Measurements from ENCODE around the gene HAND2. TPM values are rescaled to one million over a fixed set of nuclear protein-coding genes. Genes with fewer than 3 reads are reported as not detected.

Gene HAND2
- total and polyA plus RNA-seq, 2 of the 13 experiments (the other 11 are each of a cell fraction or from before 2014, with no cell fraction given): not detected

DNA sequence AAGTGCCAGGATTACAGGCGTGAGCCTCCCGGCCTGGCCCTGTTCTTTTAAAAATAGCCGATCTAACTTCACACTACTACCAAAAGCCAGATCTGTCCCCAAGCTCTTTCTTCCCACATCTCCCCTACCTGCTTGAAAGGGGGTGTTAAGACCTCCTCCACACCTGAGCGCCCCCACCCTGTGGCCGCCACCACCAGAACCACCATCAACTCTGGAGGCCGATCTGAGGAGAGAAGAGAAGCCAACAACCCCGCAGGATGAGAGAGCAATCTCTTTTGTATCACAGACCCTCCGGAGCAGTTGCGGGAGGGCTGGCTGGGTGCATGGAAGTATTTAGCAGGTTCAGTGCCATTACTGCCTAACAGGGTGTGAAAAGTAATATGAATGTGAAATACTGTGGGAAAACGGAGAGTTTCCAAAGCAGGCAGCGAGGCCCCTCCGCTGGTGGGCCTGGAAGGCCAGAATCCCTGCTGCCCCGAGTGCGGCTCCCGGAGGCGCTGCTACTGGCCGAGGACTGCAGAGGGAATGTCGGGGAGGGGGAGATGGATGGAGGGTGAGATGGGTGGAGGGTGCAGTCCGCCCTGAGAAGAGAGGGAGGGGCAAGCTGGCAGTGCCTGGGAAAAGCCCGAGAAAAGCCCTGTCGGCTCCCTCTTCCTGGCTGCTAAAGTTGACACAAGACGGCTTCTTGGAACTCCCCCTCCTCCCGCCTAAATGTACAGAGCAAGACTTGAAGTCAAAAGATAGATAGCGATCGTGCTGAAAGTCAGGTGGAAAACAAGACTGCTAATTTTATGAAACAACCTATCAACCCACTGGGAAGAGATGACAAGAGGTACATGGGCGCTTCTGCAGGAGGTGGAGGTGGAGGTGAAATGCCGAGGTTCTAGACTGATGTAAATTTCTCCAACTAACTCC, 22.3 kb downstream of the HAND2 start:
- WGBS (ENCODE audit: low lambda C conversion rate): 57% methylated on average over 25 of the region's 27 CpGs
- no peak for TF ChIP-seq ZBTB7A (CRISPR knock-in tag; IDR thresholded peaks at IDR 0.05)
- no peak for TF ChIP-seq HNRNPLL (IDR thresholded peaks at IDR 0.05; ENCODE audit: low read depth, low read length, poor library complexity, severe bottlenecking)
- TF ChIP-seq ZNF441 (CRISPR knock-in tag; IDR thresholded peaks at IDR 0.05; ENCODE audit: borderline replicate concordance): no peak
- TF ChIP-seq BRCA1 (CRISPR knock-in tag; IDR thresholded peaks at IDR 0.05): no peak
- TF ChIP-seq ZNF678 (CRISPR knock-in tag; IDR thresholded peaks at IDR 0.05): no peak
- no peak for TF ChIP-seq TCF7 (IDR thresholded peaks at IDR 0.05; ENCODE audit: low read depth)
- no peak for TF ChIP-seq AGO2 (optimal IDR thresholded peaks at IDR 0.05; ENCODE audit: low read depth, low read length)
- no peak for TF ChIP-seq ZNF232 (CRISPR knock-in tag; IDR thresholded peaks at IDR 0.05; ENCODE audit: borderline replicate concordance)
- TF ChIP-seq TP53 (CRISPR knock-in tag; conservative IDR thresholded peaks at IDR 0.05): no peak
- TF ChIP-seq, protein P1, sequence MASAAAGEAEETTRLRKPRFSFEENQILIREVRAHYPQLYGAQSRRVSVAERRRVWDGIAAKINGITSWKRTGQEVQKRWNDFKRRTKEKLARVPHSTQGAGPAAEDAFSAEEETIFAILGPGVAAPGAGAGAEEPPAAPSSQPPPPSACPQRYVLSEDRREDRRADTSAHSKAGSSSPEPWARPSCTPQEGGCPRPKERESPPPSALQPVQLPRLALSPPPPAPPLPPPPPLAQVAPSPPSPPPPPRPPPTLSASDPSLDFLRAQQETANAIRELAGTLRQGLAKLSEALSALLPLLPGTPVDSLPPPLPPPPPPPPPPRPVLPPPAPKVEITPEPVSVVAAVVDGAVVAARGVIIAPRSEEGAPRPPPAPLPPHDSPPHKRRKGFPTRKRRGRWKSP (CRISPR knock-in tag; IDR thresholded peaks at IDR 0.05): no peak
- TF ChIP-seq PPARG (CRISPR knock-in tag; conservative IDR thresholded peaks at IDR 0.05): no peak
- no peak for TF ChIP-seq YEATS2 (CRISPR knock-in tag; IDR thresholded peaks at IDR 0.05; ENCODE audit: borderline replicate concordance)
- no peak for TF ChIP-seq ZNF331 (CRISPR knock-in tag; IDR thresholded peaks at IDR 0.05)
- no peak for TF ChIP-seq ZC3H4 (CRISPR knock-in tag; IDR thresholded peaks at IDR 0.05; ENCODE audit: borderline replicate concordance)
- TF ChIP-seq ATF1 (CRISPR knock-in tag; IDR thresholded peaks at IDR 0.05): no peak
- TF ChIP-seq, protein P2, sequence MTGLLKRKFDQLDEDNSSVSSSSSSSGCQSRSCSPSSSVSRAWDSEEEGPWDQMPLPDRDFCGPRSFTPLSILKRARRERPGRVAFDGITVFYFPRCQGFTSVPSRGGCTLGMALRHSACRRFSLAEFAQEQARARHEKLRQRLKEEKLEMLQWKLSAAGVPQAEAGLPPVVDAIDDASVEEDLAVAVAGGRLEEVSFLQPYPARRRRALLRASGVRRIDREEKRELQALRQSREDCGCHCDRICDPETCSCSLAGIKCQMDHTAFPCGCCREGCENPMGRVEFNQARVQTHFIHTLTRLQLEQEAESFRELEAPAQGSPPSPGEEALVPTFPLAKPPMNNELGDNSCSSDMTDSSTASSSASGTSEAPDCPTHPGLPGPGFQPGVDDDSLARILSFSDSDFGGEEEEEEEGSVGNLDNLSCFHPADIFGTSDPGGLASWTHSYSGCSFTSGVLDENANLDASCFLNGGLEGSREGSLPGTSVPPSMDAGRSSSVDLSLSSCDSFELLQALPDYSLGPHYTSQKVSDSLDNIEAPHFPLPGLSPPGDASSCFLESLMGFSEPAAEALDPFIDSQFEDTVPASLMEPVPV (CRISPR knock-in tag; IDR thresholded peaks at IDR 0.05): no peak
- TF ChIP-seq ZNF703 (CRISPR knock-in tag; IDR thresholded peaks at IDR 0.05; ENCODE audit: borderline replicate concordance): no peak
- no peak for TF ChIP-seq ZNF547 (CRISPR knock-in tag; IDR thresholded peaks at IDR 0.05)
- TF ChIP-seq, protein P3, sequence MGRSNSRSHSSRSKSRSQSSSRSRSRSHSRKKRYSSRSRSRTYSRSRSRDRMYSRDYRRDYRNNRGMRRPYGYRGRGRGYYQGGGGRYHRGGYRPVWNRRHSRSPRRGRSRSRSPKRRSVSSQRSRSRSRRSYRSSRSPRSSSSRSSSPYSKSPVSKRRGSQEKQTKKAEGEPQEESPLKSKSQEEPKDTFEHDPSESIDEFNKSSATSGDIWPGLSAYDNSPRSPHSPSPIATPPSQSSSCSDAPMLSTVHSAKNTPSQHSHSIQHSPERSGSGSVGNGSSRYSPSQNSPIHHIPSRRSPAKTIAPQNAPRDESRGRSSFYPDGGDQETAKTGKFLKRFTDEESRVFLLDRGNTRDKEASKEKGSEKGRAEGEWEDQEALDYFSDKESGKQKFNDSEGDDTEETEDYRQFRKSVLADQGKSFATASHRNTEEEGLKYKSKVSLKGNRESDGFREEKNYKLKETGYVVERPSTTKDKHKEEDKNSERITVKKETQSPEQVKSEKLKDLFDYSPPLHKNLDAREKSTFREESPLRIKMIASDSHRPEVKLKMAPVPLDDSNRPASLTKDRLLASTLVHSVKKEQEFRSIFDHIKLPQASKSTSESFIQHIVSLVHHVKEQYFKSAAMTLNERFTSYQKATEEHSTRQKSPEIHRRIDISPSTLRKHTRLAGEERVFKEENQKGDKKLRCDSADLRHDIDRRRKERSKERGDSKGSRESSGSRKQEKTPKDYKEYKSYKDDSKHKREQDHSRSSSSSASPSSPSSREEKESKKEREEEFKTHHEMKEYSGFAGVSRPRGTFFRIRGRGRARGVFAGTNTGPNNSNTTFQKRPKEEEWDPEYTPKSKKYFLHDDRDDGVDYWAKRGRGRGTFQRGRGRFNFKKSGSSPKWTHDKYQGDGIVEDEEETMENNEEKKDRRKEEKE (IDR thresholded peaks at IDR 0.05): no peak
- no peak overlapping the region for H3K9ac ChIP-seq (ENCODE audit: insufficient read depth, low read depth, low read length)
- intact Hi-C loops (cut with micrococcal nuclease; ENCODE audit: unreplicated experiment): loop anchor here (5.0 kb wide), 1 partner anchor 245 kb away; no protein-coding TSS in a partner anchor
- H2AFZ ChIP-seq (ENCODE audit: low read length): no peak overlapping the region
- H3K27me3 ChIP-seq (ENCODE audit: control insufficient read depth in 1 of 2, insufficient read depth in 2 of 2, low read length in 2 of 2): peaks cover 4 to 35% of the 10 kb centered on the region in 2 experiments; a peak in 3 of 5 replicates
- ATAC-seq (no peak), FAIRE-seq (no peak), DNase-seq (ENCODE audit: low spot score) (no peak)
- H3K27ac ChIP-seq (ENCODE audit: extremely low read length, insufficient read depth, low read length): no peak overlapping the region
- no peaks in the 10 kb centered on the region for H3K79me2 ChIP-seq (ENCODE audit: insufficient read depth, low read length)
- ChIA-PET CTCF (ENCODE audit: low intra/inter-chr PET ratio, low total read pairs) (no interaction called here), POLR2A (no interaction called here)
- no peaks in the 10 kb centered on the region for H3K4me1 ChIP-seq (ENCODE audit: insufficient read depth, low read length)
- H3K9me3 ChIP-seq (ENCODE audit: low read length): no peaks in the 10 kb centered on the region
- no peaks in the 10 kb centered on the region for H3K36me3 ChIP-seq (replicated peaks in 1 of 2; ENCODE audit: control insufficient read depth in 1 of 2, insufficient read depth in 2 of 2, low read length in 2 of 2)
- BruUV-seq (replicated peaks): no TSS peak
- no peak overlapping the region for H3K4me2 ChIP-seq (ENCODE audit: low read depth, low read length)
- in situ Hi-C loops (cut with HindIII; ENCODE audit: extremely low pct_ligation_motif_present, low pct_unique_long_range_greater_than_20kb): loop anchor here (10.0 kb wide), 1 partner anchor 647 kb away; no protein-coding TSS in a partner anchor
- H3K4me3 ChIP-seq (replicated peaks in 1 of 3; ENCODE audit: insufficient read depth in 1 of 3, low read depth in 2 of 3, low read length in 3 of 3): no peak overlapping the region
- H4K20me1 ChIP-seq (ENCODE audit: insufficient read depth, low read length): no peaks in the 10 kb centered on the region
